Kidney (tissue), 14 donors: ENCODE measurements around the gene GJD2. TPM values are rescaled to one million over a fixed set of nuclear protein-coding genes. Genes with fewer than 3 reads are reported as not detected.
A peak's percentile ranks its signal among the peaks of the same experiment; 100 is the strongest.

Experiments
- DNase-seq, 5 donors: peaks; one replicate each; pipeline ENCODE4 v3.0.0-alpha.2; 2013 to 2020
- FAIRE-seq: peaks from 2 replicates; lab custom pipeline; 2012; peaks lifted over from hg19 to GRCh38; lab: Jason Lieb, UNC
- H3K27ac ChIP-seq, 2 donors: one replicate each; pipeline ENCODE4 v1.7.0; 2013; ENCODE audit warnings: low read depth in 2 of 2, low read length in 2 of 2, inconsistent platforms in 1 of 2
- H3K27me3 ChIP-seq: one replicate; pipeline ENCODE4 v1.7.1; 2013; ENCODE audit warnings: low read length, inconsistent platforms; ENCODE audit not compliant: control insufficient read depth, insufficient read depth
- H3K36me3 ChIP-seq, 3 donors: one replicate each; pipeline versions ENCODE4 v1.7.0 to v1.7.1; 2013; ENCODE audit warnings: low read length in 3 of 3, control low read depth in 1 of 3, inconsistent platforms in 1 of 3; ENCODE audit not compliant: insufficient read depth in 3 of 3, control insufficient read depth in 2 of 3
- H3K4me1 ChIP-seq, 3 donors: one replicate each; pipeline versions ENCODE4 v1.7.0 to v1.7.1; 2013; ENCODE audit warnings: low read length in 3 of 3, inconsistent platforms in 1 of 3, low read depth in 1 of 3; ENCODE audit not compliant: control insufficient read depth in 2 of 3, insufficient read depth in 2 of 3
- H3K4me3 ChIP-seq, 3 donors: one replicate each; pipeline versions ENCODE4 v1.7.0 to v1.8.1; 2013; ENCODE audit warnings: low read length in 3 of 3, control low read depth in 1 of 3, inconsistent platforms in 1 of 3
- H3K9ac ChIP-seq, 3 donors: one replicate each; pipeline versions ENCODE4 v1.7.0 to v1.7.1; 2013; ENCODE audit warnings: low read length in 3 of 3, control low read depth in 1 of 3, inconsistent platforms in 1 of 3
- H3K9me3 ChIP-seq, 3 donors: one replicate each; pipeline versions ENCODE4 v1.7.0 to v1.7.1; 2013; ENCODE audit warnings: low read length in 3 of 3, control low read depth in 1 of 3, inconsistent platforms in 1 of 3; ENCODE audit not compliant: control insufficient read depth in 2 of 3, insufficient read depth in 1 of 3
- CTCF ChIP-seq: IDR thresholded peaks from 3 replicates; pipeline ENCODE4 v1.5.1; 2012; ENCODE audit warnings: mild to moderate bottlenecking, moderate library complexity, borderline replicate concordance; ENCODE audit not compliant: insufficient read depth; ENCODE audit errors: extremely low read depth
- intact Hi-C: fragments of 100-400 bp; cut with DNase I; formaldehyde crosslinking; loops from one replicate; pipeline ENCODE4 v1.11.1; 2022
- polyA plus RNA-seq: library from polyadenylated mRNA; stranded (reverse); fragments of 350-450 nt; fragmentation: Illumina TruSeq; extraction: RNeasy Lipid Tissue Mini Kit (QIAGEN cat#74804); gene quantifications from one replicate; pipeline ENCODE4 v1.2.3, GENCODE V29; 2014; ENCODE audit warnings: low read depth, low replicate concordance; ENCODE audit not compliant: insufficient read depth
- total RNA-seq: library from RNA; stranded (reverse); fragmentation: NEBNext Ultra II Directional; extraction: Animal tissue kit (Norgen Biotek cat#: 25700); gene quantifications from one replicate; pipeline ENCODE4 v1.2.1, GENCODE V29; 2021
- donor health status: control.
- donor health status: control.
- donor health status: control.
- donor health status: control.
- donor health status: control.
- donor health status: DM: yes; HTN: yes; CAD: no.
- donor health status: Normal renal cell carcinoma (clear cell type).

GJD2 gene
- total and polyA plus RNA-seq, 2 donors from 2014 or later: 0.26 TPM; not detected in 1

- Histone ChIP-seq H3K4me3 (no peak overlapping the region), H3K9me3 (no peaks in the 10 kb centered on the region), H3K4me1 (peaks cover 0 to 2% (median 0%) of the 10 kb centered on the region in 3 donors), H3K9ac (no peak overlapping the region), H3K36me3 (no peaks in the 10 kb centered on the region), H3K27me3 (no peaks in the 10 kb centered on the region), H3K27ac (no peak overlapping the region)
- FAIRE-seq (no peak), DNase-seq (no peak)
- TF ChIP-seq CTCF: no peak
- intact Hi-C loops: no loop called here
Observed at GRCh38 chr15:34802371-34802770, 47.6 kb upstream of the GJD2 start.

GRCh38 chr15:34799149-34800101 is 44.6 kb upstream of the GJD2 start:
- Histone ChIP-seq H3K36me3 (no peaks in the 10 kb centered on the region), H3K27me3 (no peaks in the 10 kb centered on the region), H3K27ac (no peak overlapping the region), H3K4me1 (peaks cover 0 to 2% (median 0%) of the 10 kb centered on the region in 3 donors), H3K4me3 (no peak overlapping the region), H3K9me3 (no peaks in the 10 kb centered on the region), H3K9ac (no peak overlapping the region)
- FAIRE-seq: no peak
- intact Hi-C loops: no loop called here
- peak; percentile 57 to 79 (median 78) for DNase-seq
- TF ChIP-seq CTCF: no peak

GRCh38 chr15:34796847-34797435 is 42.1 kb upstream of the GJD2 start:
- H3K4me1 ChIP-seq: peaks cover 0 to 2% (median 0%) of the 10 kb centered on the region in 3 donors
- no peak overlapping the region for H3K9ac ChIP-seq
- H3K27me3 ChIP-seq: peaks cover 6% of the 10 kb centered on the region
- H3K27ac ChIP-seq: no peak overlapping the region
- intact Hi-C loops: no loop called here
- TF ChIP-seq CTCF: no peak
- no peak overlapping the region for H3K4me3 ChIP-seq
- no peaks in the 10 kb centered on the region for H3K9me3 ChIP-seq
- no peaks in the 10 kb centered on the region for H3K36me3 ChIP-seq
- no peak for DNase-seq
- no peak for FAIRE-seq
